NCI-H82 (cell line): ENCODE results near the gene BABAM2.

Source experiments
- DNase-seq: peaks from one replicate; lab custom pipeline; 2025; lab: John Stamatoyannopoulos, UW

Gene BABAM2

GRCh38 chr2:28129955-28130695 is 239.6 kb downstream of the BABAM2 start:
- DNase-seq = no peak

GRCh38 chr2:28133778-28134177 is 243.2 kb downstream of the BABAM2 start:
- no peak for DNase-seq

- DNase-seq = no peak
Observed at GRCh38 chr2:28134262-28134812, 243.8 kb downstream of the BABAM2 start.

GRCh38 chr2:28134857-28135256 is 244.3 kb downstream of the BABAM2 start:
- no peak for DNase-seq

GRCh38 chr2:28135324-28135723 is 244.8 kb downstream of the BABAM2 start:
- DNase-seq = no peak

GRCh38 chr2:28135799-28136198 is 245.3 kb downstream of the BABAM2 start:
- DNase-seq = no peak

GRCh38 chr2:28136556-28136955 is 246.0 kb downstream of the BABAM2 start:
- DNase-seq = no peak

- DNase-seq = no peak
Observed at GRCh38 chr2:28137221-28137620, 246.7 kb downstream of the BABAM2 start.

- no peak for DNase-seq
Observed at GRCh38 chr2:28142386-28142785, 251.9 kb downstream of the BABAM2 start.

GRCh38 chr2:28148000-28148399 is 257.5 kb downstream of the BABAM2 start:
- no peak for DNase-seq

- DNase-seq = no peak
Observed at GRCh38 chr2:28148566-28148965, 258.0 kb downstream of the BABAM2 start.

GRCh38 chr2:28150236-28150915 is 259.8 kb downstream of the BABAM2 start:
- DNase-seq = peak; percentile 80

- DNase-seq = peak; percentile 93
Observed at GRCh38 chr2:28150994-28151393, 260.5 kb downstream of the BABAM2 start.

- no peak for DNase-seq
Observed at GRCh38 chr2:28152585-28153280, 262.2 kb downstream of the BABAM2 start.

GRCh38 chr2:28153851-28154250 is 263.3 kb downstream of the BABAM2 start:
- no peak for DNase-seq

- DNase-seq = no peak
Observed at GRCh38 chr2:28155086-28155485, 264.6 kb downstream of the BABAM2 start.

GRCh38 chr2:28155627-28156026 is 265.1 kb downstream of the BABAM2 start:
- DNase-seq = peak; percentile 45

GRCh38 chr2:28158791-28159190 is 268.3 kb downstream of the BABAM2 start:
- no peak for DNase-seq

GRCh38 chr2:28160986-28161425 is 270.5 kb downstream of the BABAM2 start:
- no peak for DNase-seq

- no peak for DNase-seq
Observed at GRCh38 chr2:28161466-28161865, 270.9 kb downstream of the BABAM2 start.

- no peak for DNase-seq
Observed at GRCh38 chr2:28162564-28162963, 272.0 kb downstream of the BABAM2 start.

GRCh38 chr2:28163028-28163427 is 272.5 kb downstream of the BABAM2 start:
- DNase-seq = peak; percentile 11
